Neural progenitor cell (in vitro differentiated cells): Measurements from ENCODE around the gene ZNF225. TPM values are rescaled to one million over a fixed set of nuclear protein-coding genes. Genes with fewer than 3 reads are reported as not detected.

ENCODE experiments used
- DNase-seq: peaks from one replicate; pipeline ENCODE4 v3.0.0-alpha.2; 2016; ENCODE audit warnings: low spot score
- H2AFZ ChIP-seq: fragments of 200-600 bp; sonication (generic); replicated peaks from 2 replicates; pipeline ENCODE4 v1.6.1; 2016; ENCODE audit warnings: antibody characterized with exemption
- H3F3A ChIP-seq: fragments of 200-600 bp; sonication (generic); 2 replicates; pipeline ENCODE4 v1.6.1; 2016; ENCODE audit warnings: antibody characterized with exemption, low read depth
- H3K27ac ChIP-seq: fragments of 200-600 bp; sonication (generic); 2 replicates; pipeline ENCODE4 v1.5.1; 2016; ENCODE audit warnings: mild to moderate bottlenecking
- H3K27me3 ChIP-seq: fragments of 200-600 bp; sonication (generic); 2 replicates; pipeline ENCODE4 v1.6.1; 2016; ENCODE audit warnings: mild to moderate bottlenecking, moderate library complexity
- H3K36me3 ChIP-seq: fragments of 200-600 bp; sonication (generic); 2 replicates; pipeline ENCODE4 v1.5.1; 2016
- H3K4me1 ChIP-seq: fragments of 200-600 bp; sonication (generic); 2 replicates; pipeline ENCODE4 v1.6.1; 2016; ENCODE audit warnings: mixed run types
- H3K4me2 ChIP-seq: fragments of 200-600 bp; sonication (generic); 2 replicates; pipeline ENCODE4 v1.6.1; 2016
- H3K4me3 ChIP-seq: fragments of 200-600 bp; sonication (generic); 2 replicates; pipeline ENCODE4 v1.5.1; 2016
- H3K79me2 ChIP-seq: fragments of 200-600 bp; sonication (generic); 2 replicates; pipeline ENCODE4 v1.6.1; 2016; ENCODE audit warnings: low read depth
- H3K9ac ChIP-seq: fragments of 200-600 bp; sonication (generic); 2 replicates; pipeline ENCODE4 v1.6.1; 2016
- H3K9me3 ChIP-seq: fragments of 200-600 bp; sonication (generic); 2 replicates; pipeline ENCODE4 v1.5.1; 2016; ENCODE audit warnings: low read depth
- H4K20me1 ChIP-seq: fragments of 200-600 bp; sonication (generic); 2 replicates; pipeline ENCODE4 v1.6.1; 2016; ENCODE audit warnings: low read depth
- H3K27ac Mint-ChIP-seq: 3 replicates; pipeline ENCODE4 v1.8.0; 2021; ENCODE audit warnings: mixed read lengths
- H3K27me3 Mint-ChIP-seq: 2 replicates; pipeline ENCODE4 v1.8.0; 2022; ENCODE audit warnings: low read depth, mild to moderate bottlenecking, inconsistent platforms, moderate library complexity, mixed read lengths; ENCODE audit not compliant: insufficient read depth
- H3K36me3 Mint-ChIP-seq: 3 replicates; pipeline ENCODE4 v1.8.0; 2021; ENCODE audit warnings: mixed read lengths
- H3K4me1 Mint-ChIP-seq: 3 replicates; pipeline ENCODE4 v1.8.0; 2021; ENCODE audit warnings: mixed read lengths
- H3K4me3 Mint-ChIP-seq: 3 replicates; pipeline ENCODE4 v1.8.0; 2021; ENCODE audit warnings: mild to moderate bottlenecking, moderate library complexity, mixed read lengths
- H3K9me3 Mint-ChIP-seq: 3 replicates; pipeline ENCODE4 v1.8.0; 2020; ENCODE audit warnings: mixed read lengths
- CTCF ChIP-seq: fragments of 200-600 bp; sonication (generic); IDR thresholded peaks from 2 replicates; pipeline ENCODE4 v1.5.1; 2017; ENCODE audit warnings: antibody characterized with exemption, mild to moderate bottlenecking
- EZH2 ChIP-seq: fragments of 200-600 bp; sonication (generic); IDR thresholded peaks from 2 replicates; pipeline ENCODE4 v1.6.1; 2017; ENCODE audit warnings: antibody characterized with exemption, mild to moderate bottlenecking, moderate library complexity
- EZH2phosphoT487 ChIP-seq: fragments of 200-600 bp; sonication (generic); IDR thresholded peaks from 2 replicates; pipeline ENCODE4 v1.6.1; 2017; ENCODE audit warnings: antibody characterized with exemption
- total RNA-seq: library from RNA; depleted of rRNA; stranded (reverse); fragments of >200 nt; gene quantifications from 2 replicates; pipeline ENCODE4 v1.2.3, GENCODE V29; 2015; ENCODE audit warnings: low replicate concordance

Gene ZNF225
- total RNA-seq, 1 donor from 2014 or later, result 11.2 TPM

DNA sequence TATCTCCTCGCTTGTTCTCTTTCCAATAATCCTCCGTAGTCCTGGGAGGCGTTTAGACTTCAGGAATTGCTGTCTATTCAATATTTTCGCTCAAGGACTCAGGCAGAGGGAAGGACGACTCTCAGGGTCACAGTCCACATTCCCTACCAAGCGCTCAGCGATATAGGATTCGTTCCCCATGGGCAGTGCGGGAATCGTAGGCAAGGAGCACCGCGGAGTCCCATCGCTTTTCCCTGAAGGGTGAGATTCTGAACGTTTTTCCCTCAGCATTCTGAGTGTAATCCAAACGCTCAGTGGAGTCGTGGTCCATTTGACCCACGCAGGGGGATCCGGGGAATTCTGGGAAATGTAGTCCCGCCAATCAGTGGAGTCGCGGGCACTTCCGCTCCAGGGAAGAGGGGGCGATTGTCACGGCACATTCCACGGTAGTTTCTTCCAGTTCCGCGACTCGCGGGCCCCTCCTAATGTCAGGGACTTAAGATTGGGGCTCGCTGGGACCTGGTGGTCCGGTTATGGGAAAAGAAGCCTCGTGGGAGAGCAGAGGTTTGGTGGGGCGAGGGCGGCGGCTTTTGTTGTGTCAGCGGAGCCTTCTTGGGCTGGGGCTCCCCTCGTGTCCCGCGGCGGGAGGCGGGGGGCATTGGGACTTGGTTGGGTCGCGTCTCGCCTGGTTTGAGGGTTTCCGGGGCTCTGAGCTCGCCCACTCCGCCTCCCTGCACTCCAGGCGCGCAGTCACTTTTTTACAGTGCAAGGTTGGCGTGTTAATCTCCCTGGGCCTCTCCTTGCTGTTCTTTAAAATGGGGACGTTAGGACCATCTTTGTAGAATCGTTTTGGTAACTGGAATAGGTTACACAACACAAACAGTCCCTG, 28.2 kb downstream of the ZNF225 start, which contains the start of gene ZNF234:
TSS of gene ZNF234 (plus strand) at position 364 of the 868 bp plus-strand sequence. CDS start 3,079 bp downstream, outside the sequence.
- no peaks in the 10 kb centered on the region for H4K20me1 ChIP-seq
- peaks cover 8% of the 10 kb centered on the region for H3K4me1 ChIP-seq
- H3F3A ChIP-seq, result peaks cover 5% of the 10 kb centered on the region
- no peaks in the 10 kb centered on the region for H3K36me3 ChIP-seq
- H3K27ac ChIP-seq, result no peak within 1 kb of the TSS
- DNase-seq, result peak; percentile 85
- Mint-ChIP-seq H3K36me3 (peaks cover 9% of the 10 kb centered on the region), H3K4me1 (peaks cover 15% of the 10 kb centered on the region), H3K4me3 (peak within 1 kb of the TSS; percentile 89), H3K9me3 (peaks cover 4% of the 10 kb centered on the region), H3K27me3 (peaks cover 2% of the 10 kb centered on the region), H3K27ac (peak within 1 kb of the TSS; percentile 19)
- peaks cover 10% of the 10 kb centered on the region for H3K79me2 ChIP-seq
- no peaks in the 10 kb centered on the region for H3K27me3 ChIP-seq
- H3K9ac ChIP-seq, result peak within 1 kb of the TSS; percentile 24
- no peaks in the 10 kb centered on the region for H3K9me3 ChIP-seq
- peak within 1 kb of the TSS; percentile 87 for H3K4me2 ChIP-seq
- peak within 1 kb of the TSS; percentile 96 for H2AFZ ChIP-seq
- TF ChIP-seq EZH2phosphoT487 (no peak), EZH2 (no peak), CTCF (peak; percentile 13)
- peak within 1 kb of the TSS; percentile 64 for H3K4me3 ChIP-seq

DNA sequence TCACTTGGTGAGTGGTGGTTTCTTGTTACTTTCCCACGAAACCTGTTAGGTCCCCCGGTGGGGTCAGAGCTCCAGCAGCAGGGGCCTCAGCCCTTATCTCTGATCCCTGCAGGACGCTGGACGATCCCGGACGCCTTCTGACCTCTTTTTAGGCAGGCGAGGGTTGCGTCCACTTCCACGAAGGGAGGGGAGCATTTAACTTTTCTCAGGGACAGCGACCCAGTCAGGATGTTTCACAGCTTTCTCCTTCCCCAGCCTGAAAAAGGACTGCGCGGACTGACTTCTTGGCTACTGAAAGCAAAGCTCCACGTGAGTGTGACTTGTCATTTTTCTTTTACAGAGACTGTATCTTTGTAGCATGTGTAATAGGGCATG, 28.8 kb downstream of the ZNF225 start:
- Mint-ChIP-seq H3K4me1 (peaks cover 15% of the 10 kb centered on the region), H3K4me3 (peak overlapping the region; percentile 89), H3K27me3 (peaks cover 2% of the 10 kb centered on the region), H3K9me3 (peaks cover 4% of the 10 kb centered on the region), H3K36me3 (peaks cover 9% of the 10 kb centered on the region), H3K27ac (no peak overlapping the region)
- H4K20me1 ChIP-seq, result no peaks in the 10 kb centered on the region
- peaks cover 10% of the 10 kb centered on the region for H3K79me2 ChIP-seq
- no peaks in the 10 kb centered on the region for H3K36me3 ChIP-seq
- peaks cover 8% of the 10 kb centered on the region for H3K4me1 ChIP-seq
- peak overlapping the region; percentile 64 for H3K4me3 ChIP-seq
- peak; percentile 18 for DNase-seq
- H3K4me2 ChIP-seq, result peak overlapping the region; percentile 87
- H2AFZ ChIP-seq, result peak overlapping the region; percentile 96
- TF ChIP-seq EZH2phosphoT487 (no peak), EZH2 (no peak), CTCF (no peak)
- peaks cover 5% of the 10 kb centered on the region for H3F3A ChIP-seq
- no peak overlapping the region for H3K27ac ChIP-seq
- peak overlapping the region; percentile 10 for H3K9ac ChIP-seq
- H3K27me3 ChIP-seq, result no peaks in the 10 kb centered on the region
- no peaks in the 10 kb centered on the region for H3K9me3 ChIP-seq

- H3K27me3 Mint-ChIP-seq, result no peaks in the 10 kb centered on the region
- no peak overlapping the region for H3K27ac ChIP-seq
- H4K20me1 ChIP-seq, result no peaks in the 10 kb centered on the region
Observed at GRCh38 chr19:44149776-44150175, 36.6 kb downstream of the ZNF225 start.

More at GRCh38 chr19:44149776-44150175, 36.6 kb downstream of the ZNF225 start:
- H3K36me3 Mint-ChIP-seq, result peaks cover 43% of the 10 kb centered on the region
- H3K36me3 ChIP-seq, result peaks cover 6% of the 10 kb centered on the region
- no peak for TF ChIP-seq CTCF
- no peak for TF ChIP-seq EZH2phosphoT487
- no peak for TF ChIP-seq EZH2
- H3K79me2 ChIP-seq, result no peaks in the 10 kb centered on the region
- H3K4me1 ChIP-seq, result no peaks in the 10 kb centered on the region
- H3K4me2 ChIP-seq, result no peak overlapping the region
- no peak overlapping the region for H3K27ac Mint-ChIP-seq
- no peaks in the 10 kb centered on the region for H3K4me1 Mint-ChIP-seq
- no peak for DNase-seq
- H3K4me3 Mint-ChIP-seq, result no peak overlapping the region
- H3K9me3 ChIP-seq, result no peaks in the 10 kb centered on the region
- H3K27me3 ChIP-seq, result no peaks in the 10 kb centered on the region
- no peak overlapping the region for H3K9ac ChIP-seq
- peaks cover 2% of the 10 kb centered on the region for H3K9me3 Mint-ChIP-seq
- no peak overlapping the region for H2AFZ ChIP-seq
- H3F3A ChIP-seq, result no peaks in the 10 kb centered on the region
- H3K4me3 ChIP-seq, result no peak overlapping the region
